Middle frontal gyrus (tissue), 1 donor: ENCODE measurements around the gene IQGAP2.
"Not testable (repeated sequence)": the region's sequence is repeated elsewhere in the genome, so short reads cannot be mapped to it uniquely, and the experiment has no call there.

Source experiments
- DNase-seq: peaks from one replicate; pipeline ENCODE4 v3.0.0-alpha.2; 2015; ENCODE audit warnings: low spot score; ENCODE audit errors: extremely low spot score

IQGAP2 gene

GRCh38 chr5:76532052-76532451 lies 129.0 kb downstream of the IQGAP2 start:
- DNase-seq, result no peak

GRCh38 chr5:76532973-76533372 lies 129.9 kb downstream of the IQGAP2 start:
- no peak for DNase-seq

- DNase-seq, result no peak
Measured at GRCh38 chr5:76535577-76535976, 132.5 kb downstream of the IQGAP2 start.

DNA sequence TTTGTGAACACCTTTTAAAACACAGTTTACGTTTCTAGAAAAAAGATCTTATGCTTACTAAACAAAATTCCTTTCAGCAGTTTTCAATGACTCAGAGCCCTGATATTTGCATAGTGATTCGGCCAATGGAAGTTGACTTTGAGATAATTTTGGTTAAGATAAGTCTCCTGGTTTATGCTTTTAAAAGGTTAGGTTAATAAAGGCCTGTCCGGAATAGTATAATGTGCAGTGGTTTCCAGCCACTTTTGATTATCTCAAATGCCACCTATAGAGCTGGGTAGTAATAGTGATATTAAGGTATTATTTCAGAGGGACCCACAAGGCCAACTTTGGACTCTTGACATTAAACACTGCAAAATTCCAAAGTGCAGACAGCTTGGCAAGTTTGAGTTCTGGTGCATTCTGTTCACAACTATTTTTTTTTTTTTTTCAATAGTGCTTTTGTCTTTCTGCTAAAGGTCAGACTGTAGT lies 134.0 kb downstream of the IQGAP2 start:
- no peak for DNase-seq

DNA sequence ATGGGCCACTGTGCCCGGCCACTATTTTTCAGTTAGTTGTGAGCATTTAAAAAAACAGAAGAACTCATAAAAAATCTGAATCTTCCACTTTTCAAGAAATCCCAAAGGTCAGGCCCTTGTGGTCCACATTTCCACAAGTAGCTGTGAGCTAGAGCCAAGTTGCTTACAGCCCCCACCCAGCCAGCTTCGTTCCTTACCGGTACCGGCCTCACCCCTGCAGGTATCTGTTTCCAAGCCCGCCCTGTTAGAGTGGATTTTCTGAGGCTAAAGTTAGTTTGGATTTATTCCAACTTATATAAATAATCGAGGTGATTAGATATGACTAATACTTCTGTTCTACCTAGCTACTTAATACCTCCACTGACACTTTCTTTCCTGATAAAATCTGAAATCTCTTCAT lies 139.2 kb downstream of the IQGAP2 start:
- DNase-seq, result no peak

DNA sequence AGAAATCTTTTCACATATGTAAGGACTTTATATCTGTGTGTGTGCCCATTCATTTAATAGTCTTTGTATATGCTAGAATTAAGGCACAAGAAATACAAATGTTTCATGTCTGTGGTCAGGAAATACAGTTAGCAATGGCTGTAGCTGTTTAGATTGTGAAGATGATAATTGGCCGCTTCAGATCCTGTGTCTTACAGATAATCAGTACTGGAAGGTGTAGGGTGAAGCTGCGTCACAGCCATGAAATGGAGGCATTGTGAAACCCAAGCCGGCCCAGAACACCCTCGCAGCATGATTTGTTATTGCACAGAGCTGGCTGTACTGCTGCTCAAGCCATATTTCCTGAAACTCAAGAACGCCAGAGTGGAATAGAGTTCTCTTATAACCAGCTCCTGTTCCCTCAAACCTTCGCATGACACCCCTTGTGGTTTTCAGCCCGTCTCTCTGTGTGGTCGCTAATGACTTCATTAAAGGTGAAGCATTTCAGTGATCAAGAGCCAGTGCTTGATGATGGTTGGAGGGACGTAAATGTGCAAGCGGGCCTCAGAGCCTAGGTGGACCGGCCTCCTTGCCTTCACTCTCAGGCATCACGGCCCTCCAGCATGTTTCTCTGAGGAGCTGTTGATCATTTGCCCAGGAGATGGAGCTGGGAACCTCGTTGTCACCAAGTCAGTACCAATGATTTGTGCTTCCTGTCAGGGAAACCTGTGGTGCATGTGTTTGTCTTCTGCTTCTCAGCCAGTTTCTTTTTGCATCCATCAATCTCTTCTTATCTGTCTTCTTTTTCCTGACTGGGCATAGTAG lies 140.0 kb downstream of the IQGAP2 start:
- DNase-seq, result no peak

DNA sequence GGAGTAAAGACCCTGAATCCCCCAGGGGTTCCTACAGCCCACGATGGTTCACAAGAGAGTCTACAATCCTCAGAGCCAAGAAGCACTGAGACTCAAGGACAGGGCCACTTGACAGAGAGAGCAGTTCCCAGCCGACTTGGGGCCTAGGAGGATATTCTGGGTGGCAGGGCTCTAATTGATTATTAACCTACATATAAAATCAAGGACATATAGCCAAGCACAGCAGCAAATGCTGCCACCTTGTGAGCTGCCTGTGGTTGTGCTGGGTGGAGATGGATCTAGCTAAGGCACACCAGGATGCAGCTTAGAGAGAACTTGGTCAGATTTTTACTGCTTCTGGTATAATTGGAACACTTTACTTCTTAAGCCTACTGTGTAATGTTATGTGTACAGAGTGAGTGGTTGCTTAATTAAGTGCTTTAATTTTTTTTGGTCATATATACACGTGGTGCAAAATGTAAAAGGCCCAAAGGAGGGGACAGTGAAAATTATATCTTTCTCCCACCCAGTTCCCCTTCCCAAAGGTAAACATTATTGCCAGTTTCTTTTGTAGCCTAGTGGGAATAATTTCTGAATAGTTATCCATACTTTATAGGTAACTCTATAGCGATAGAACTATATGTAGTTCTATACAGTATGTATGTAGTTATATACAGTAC lies 141.3 kb downstream of the IQGAP2 start:
- no peak for DNase-seq

DNA sequence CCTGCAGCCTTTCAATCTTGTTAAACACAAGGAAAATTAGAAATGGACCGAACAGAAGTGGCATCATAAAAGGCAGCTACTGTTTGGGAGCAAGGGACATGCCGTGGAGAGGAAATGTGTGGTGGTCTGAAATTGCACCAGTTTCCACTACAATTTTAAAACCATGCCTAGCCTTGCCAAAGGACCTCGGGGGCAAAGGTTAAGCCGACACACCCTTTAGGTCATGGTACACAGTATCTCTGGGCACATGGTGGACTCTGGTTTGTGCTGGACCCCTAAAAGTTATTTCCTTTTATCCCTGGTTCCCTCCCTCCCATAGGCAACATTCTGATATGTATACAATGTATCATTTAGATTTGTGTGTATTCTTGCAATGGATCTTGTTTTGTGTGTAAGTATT lies 142.1 kb downstream of the IQGAP2 start:
- no peak for DNase-seq

DNA sequence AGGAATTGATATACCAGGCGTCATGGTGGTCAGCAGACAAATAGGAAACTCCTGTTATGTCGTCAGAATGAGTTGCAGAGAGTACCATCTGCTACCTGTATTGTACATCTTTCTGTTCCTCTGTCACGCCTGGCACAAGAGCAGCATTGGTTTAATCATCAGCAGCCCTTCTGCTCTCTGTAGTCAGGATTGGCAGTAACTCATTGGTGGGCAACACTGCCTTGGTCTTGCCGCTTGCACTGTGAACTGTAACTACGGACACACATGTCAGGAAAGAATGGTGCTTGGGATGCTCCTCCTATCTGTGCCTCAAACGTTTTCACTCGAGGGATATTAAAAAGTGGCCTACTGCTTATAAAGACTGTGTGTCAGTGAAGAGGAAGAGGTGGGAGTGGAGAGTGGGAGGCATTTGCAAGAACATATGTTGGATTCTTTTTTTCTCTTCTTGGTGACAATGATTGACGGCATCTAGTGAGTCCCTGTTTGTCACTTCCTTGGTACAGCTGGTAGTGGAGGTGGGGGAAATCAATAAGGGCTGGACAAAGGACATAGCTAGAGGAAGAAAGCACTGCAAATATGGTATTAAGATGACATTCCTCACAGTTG lies 143.5 kb downstream of the IQGAP2 start:
- no peak for DNase-seq

GRCh38 chr5:76547242-76547890 lies 144.3 kb downstream of the IQGAP2 start:
- no peak for DNase-seq

GRCh38 chr5:76547891-76548524 lies 144.9 kb downstream of the IQGAP2 start:
- DNase-seq, result no peak

- no peak for DNase-seq
Measured at GRCh38 chr5:76548525-76549229, 145.6 kb downstream of the IQGAP2 start.

GRCh38 chr5:76550881-76551280 lies 147.8 kb downstream of the IQGAP2 start:
- not testable (repeated sequence) for DNase-seq

GRCh38 chr5:76552546-76552945 lies 149.5 kb downstream of the IQGAP2 start:
- no peak for DNase-seq

GRCh38 chr5:76553251-76553650 lies 150.2 kb downstream of the IQGAP2 start:
- no peak for DNase-seq

DNA sequence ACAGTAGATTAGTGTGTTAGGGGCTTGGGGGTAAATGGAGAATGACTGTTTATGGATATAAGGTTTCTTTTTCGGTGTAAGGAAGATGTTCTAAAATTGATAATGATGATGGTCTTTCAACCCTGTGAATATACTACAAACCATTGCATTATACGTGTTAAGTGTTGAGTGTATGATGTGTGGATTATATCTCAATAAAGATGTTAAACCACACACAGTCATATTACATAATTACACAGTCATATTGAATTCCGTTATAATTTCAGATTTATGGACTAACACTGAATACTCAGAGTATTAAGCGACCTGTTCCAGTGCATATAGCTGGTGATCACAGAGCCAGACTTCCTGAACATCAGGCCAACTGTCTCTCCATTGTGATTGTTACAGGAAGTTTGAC lies 152.0 kb downstream of the IQGAP2 start:
- no peak for DNase-seq

DNA sequence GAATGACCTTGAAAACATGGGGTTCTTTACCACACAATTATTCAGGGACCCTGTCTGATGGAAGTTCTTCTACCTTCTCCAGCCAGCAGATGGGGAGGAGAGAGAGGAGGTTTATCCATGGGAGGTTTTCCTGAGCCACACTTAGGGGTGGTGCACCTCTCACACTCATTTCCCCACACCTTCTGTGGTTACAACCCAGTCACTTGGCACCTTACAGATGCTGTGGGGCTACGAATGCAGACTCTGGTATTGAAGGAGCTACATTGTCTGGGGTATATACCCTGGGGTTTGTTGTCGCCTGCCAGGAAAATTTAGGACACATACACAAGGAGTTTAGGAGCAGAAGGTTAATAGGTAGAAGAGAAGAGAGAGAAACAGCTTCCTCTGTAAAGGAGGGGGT lies 152.6 kb downstream of the IQGAP2 start:
- DNase-seq, result no peak

DNA sequence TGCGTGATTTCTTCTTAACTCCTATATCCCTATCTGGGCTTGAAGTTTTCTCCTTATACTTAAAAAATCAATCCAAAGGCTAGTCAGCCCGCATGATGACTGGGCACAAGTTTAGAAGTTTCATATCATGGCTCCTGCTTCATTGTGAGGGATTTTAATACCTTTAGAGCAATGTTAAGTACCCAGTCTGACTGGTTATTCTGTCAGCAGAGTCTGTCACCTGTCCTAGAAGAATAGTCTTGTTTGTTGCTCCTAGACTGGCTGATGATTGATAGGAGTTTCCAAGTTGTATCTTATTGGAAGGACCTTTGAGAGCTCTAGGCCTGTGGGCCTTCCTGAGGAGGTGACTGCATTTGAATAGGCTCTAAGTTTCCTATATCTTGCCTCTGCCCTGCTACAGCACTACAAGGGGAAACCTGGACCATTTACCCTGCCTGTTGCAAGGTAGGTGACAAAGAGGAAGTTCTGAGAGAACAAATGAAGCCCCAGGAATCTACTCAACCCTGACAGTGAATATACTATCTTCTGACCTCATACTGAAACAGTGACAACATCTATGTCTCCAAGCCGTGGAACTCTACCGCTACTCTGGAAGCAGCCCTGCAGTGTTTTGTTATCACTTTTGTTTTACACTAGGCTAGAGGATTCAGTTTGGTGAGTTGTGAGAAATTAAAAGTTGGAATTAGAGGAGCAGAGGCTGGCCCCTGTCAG lies 153.6 kb downstream of the IQGAP2 start:
- DNase-seq, result no peak

- no peak for DNase-seq
Measured at GRCh38 chr5:76560952-76561891, 158.1 kb downstream of the IQGAP2 start.
